HCT116 (cell line): ENCODE measurements around the gene SIPA1L3.

Source experiments
- CEBPB ChIP-seq: IDR thresholded peaks from 2 replicates; pipeline ENCODE4 v1.6.1; 2012; ENCODE audit warnings: low read depth
- EGR1 ChIP-seq: IDR thresholded peaks from 2 replicates; pipeline ENCODE4 v1.6.1; 2012; ENCODE audit warnings: low read depth
- ELF1 ChIP-seq: IDR thresholded peaks from 2 replicates; pipeline ENCODE4 v1.6.1; 2012; ENCODE audit warnings: low read depth, borderline replicate concordance
- EZH2 ChIP-seq: fragments of 200-600 bp; sonication (generic); IDR thresholded peaks from 2 replicates; pipeline ENCODE4 v1.6.1; 2017; ENCODE audit warnings: antibody characterized with exemption, mixed run types
- EZH2phosphoT487 ChIP-seq: fragments of 200-600 bp; IDR thresholded peaks from 2 replicates; pipeline ENCODE4 v1.6.1; 2018; ENCODE audit warnings: antibody characterized with exemption, borderline replicate concordance
- POLR2A ChIP-seq: IDR thresholded peaks from 2 replicates; pipeline ENCODE4 v1.7.0; 2011; ENCODE audit warnings: borderline replicate concordance; ENCODE audit not compliant: insufficient read depth, insufficient read length; ENCODE audit errors: extremely low read depth
- POLR2AphosphoS5 ChIP-seq: IDR thresholded peaks from 2 replicates; pipeline ENCODE4 v1.6.1; 2011; ENCODE audit warnings: mild to moderate bottlenecking, low read depth, low read length, moderate library complexity
- SIN3A ChIP-seq: IDR thresholded peaks from 2 replicates; pipeline ENCODE4 v1.6.1; 2012; ENCODE audit warnings: low read depth
- SP1 ChIP-seq: IDR thresholded peaks from 2 replicates; pipeline ENCODE4 v1.6.1; 2012; ENCODE audit warnings: low read depth
- SRF ChIP-seq: IDR thresholded peaks from 2 replicates; pipeline ENCODE4 v1.6.1; 2012; ENCODE audit warnings: low read depth
- ZNF274 ChIP-seq: fragments of 200-500 bp; sonication (Bioruptor generic); IDR thresholded peaks from 2 replicates; pipeline ENCODE4 v1.6.1; 2014; ENCODE audit warnings: mild to moderate bottlenecking, low read depth, low read length, inconsistent platforms
- TF ChIP-seq, protein P1 (sequence below): IDR thresholded peaks from 2 replicates; pipeline ENCODE4 v1.6.1; 2012; ENCODE audit warnings: low read depth
- TF ChIP-seq, protein P2 (sequence below), 3 experiments: fragments of 200-600 bp in 1 of 3; sonication (generic) in 1 of 3; IDR thresholded peaks in 2 of 3; conservative IDR thresholded peaks in 1 of 3; 2 replicates each; pipeline ENCODE4 v1.5.1; 2012 to 2017; ENCODE audit warnings: low read depth in 2 of 3, low read length in 2 of 3, antibody characterized with exemption in 1 of 3, borderline replicate concordance in 1 of 3, control low read depth in 1 of 3, mild to moderate bottlenecking in 1 of 3, mixed read lengths in 1 of 3, mixed run types in 1 of 3, moderate library complexity in 1 of 3; ENCODE audit not compliant: insufficient read depth in 1 of 3

DNA sequence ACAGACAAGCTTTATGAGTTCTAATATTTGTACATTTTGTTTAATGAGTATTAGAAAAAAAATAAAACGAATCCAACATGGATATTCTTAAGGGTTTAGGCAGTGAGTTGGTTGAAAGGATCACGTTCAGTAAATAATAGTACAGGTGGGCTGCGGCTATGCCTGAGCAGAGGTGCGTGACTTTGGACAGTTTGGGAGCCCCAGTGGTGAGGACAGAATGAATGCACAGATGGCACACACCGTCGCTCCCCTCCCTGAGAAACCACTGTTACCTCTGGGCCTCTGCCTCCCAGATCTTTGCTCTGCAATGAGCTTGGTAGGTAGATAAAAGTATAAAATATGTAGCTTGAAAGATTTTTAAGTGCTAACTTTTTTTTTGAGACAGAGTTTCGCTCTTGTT, 153.3 kb downstream of the SIPA1L3 start:
- TF ChIP-seq CEBPB (no peak), POLR2AphosphoS5 (no peak), ZNF274 (no peak), POLR2A (no peak), EZH2phosphoT487 (no peak), EZH2 (no peak), SP1 (no peak), EGR1 (no peak), SIN3A (no peak), ELF1 (no peak), SRF (no peak)
- TF ChIP-seq, protein P1, sequence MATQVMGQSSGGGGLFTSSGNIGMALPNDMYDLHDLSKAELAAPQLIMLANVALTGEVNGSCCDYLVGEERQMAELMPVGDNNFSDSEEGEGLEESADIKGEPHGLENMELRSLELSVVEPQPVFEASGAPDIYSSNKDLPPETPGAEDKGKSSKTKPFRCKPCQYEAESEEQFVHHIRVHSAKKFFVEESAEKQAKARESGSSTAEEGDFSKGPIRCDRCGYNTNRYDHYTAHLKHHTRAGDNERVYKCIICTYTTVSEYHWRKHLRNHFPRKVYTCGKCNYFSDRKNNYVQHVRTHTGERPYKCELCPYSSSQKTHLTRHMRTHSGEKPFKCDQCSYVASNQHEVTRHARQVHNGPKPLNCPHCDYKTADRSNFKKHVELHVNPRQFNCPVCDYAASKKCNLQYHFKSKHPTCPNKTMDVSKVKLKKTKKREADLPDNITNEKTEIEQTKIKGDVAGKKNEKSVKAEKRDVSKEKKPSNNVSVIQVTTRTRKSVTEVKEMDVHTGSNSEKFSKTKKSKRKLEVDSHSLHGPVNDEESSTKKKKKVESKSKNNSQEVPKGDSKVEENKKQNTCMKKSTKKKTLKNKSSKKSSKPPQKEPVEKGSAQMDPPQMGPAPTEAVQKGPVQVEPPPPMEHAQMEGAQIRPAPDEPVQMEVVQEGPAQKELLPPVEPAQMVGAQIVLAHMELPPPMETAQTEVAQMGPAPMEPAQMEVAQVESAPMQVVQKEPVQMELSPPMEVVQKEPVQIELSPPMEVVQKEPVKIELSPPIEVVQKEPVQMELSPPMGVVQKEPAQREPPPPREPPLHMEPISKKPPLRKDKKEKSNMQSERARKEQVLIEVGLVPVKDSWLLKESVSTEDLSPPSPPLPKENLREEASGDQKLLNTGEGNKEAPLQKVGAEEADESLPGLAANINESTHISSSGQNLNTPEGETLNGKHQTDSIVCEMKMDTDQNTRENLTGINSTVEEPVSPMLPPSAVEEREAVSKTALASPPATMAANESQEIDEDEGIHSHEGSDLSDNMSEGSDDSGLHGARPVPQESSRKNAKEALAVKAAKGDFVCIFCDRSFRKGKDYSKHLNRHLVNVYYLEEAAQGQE, result no peak
- TF ChIP-seq, protein P2, sequence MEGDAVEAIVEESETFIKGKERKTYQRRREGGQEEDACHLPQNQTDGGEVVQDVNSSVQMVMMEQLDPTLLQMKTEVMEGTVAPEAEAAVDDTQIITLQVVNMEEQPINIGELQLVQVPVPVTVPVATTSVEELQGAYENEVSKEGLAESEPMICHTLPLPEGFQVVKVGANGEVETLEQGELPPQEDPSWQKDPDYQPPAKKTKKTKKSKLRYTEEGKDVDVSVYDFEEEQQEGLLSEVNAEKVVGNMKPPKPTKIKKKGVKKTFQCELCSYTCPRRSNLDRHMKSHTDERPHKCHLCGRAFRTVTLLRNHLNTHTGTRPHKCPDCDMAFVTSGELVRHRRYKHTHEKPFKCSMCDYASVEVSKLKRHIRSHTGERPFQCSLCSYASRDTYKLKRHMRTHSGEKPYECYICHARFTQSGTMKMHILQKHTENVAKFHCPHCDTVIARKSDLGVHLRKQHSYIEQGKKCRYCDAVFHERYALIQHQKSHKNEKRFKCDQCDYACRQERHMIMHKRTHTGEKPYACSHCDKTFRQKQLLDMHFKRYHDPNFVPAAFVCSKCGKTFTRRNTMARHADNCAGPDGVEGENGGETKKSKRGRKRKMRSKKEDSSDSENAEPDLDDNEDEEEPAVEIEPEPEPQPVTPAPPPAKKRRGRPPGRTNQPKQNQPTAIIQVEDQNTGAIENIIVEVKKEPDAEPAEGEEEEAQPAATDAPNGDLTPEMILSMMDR (IDR thresholded peaks at IDR 0.05 in 2 of 3, conservative IDR thresholded peaks at IDR 0.05 in 1 of 3; ENCODE audit: borderline replicate concordance in 1 of 3, insufficient read depth in 1 of 3, low read depth in 2 of 3, low read length in 2 of 3), result no peak
